ENCODE results near the gene IDH3A.

IDH3A gene

GRCh38 chr15:78205856-78206255, 56.7 kb downstream of the IDH3A start:
- no peak for DNase-seq
- no peak overlapping the region for H3K27ac Mint-ChIP-seq
- ATAC-seq (replicated peaks): no peak

GRCh38 chr15:78206326-78207109, 57.4 kb downstream of the IDH3A start:
- H3K9me3 Mint-ChIP-seq: no peaks in the 10 kb centered on the region
- H3K27ac Mint-ChIP-seq: no peak overlapping the region
- peaks cover 0 to 3% of the 10 kb centered on the region in 2 donors for H3K27me3 Mint-ChIP-seq
- DNase-seq: no peak
- no peaks in the 10 kb centered on the region for H3K36me3 Mint-ChIP-seq (ENCODE audit: insufficient read depth)
- no peaks in the 10 kb centered on the region for H3K4me1 Mint-ChIP-seq (ENCODE audit: low read depth in 2 of 2)
- H3K4me3 Mint-ChIP-seq: no peak overlapping the region
- no peak for ATAC-seq (replicated peaks)

More at GRCh38 chr15:78205856-78206255, 56.7 kb downstream of the IDH3A start:
- H3K9me3 Mint-ChIP-seq: no peaks in the 10 kb centered on the region
- no peak overlapping the region for H3K4me3 Mint-ChIP-seq
- no peaks in the 10 kb centered on the region for H3K4me1 Mint-ChIP-seq (ENCODE audit: low read depth in 2 of 2)
- no peaks in the 10 kb centered on the region for H3K27me3 Mint-ChIP-seq
- H3K36me3 Mint-ChIP-seq (ENCODE audit: insufficient read depth): no peaks in the 10 kb centered on the region

GRCh38 chr15:78207110-78207458, 57.9 kb downstream of the IDH3A start:
- H3K27ac Mint-ChIP-seq: no peak overlapping the region
- H3K4me3 Mint-ChIP-seq: no peak overlapping the region
- no peaks in the 10 kb centered on the region for H3K9me3 Mint-ChIP-seq
- peaks cover 3 to 9% of the 10 kb centered on the region in 2 donors for H3K27me3 Mint-ChIP-seq
- no peaks in the 10 kb centered on the region for H3K4me1 Mint-ChIP-seq (ENCODE audit: low read depth in 2 of 2)
- no peaks in the 10 kb centered on the region for H3K36me3 Mint-ChIP-seq (ENCODE audit: insufficient read depth)
- ATAC-seq (replicated peaks): no peak
- no peak for DNase-seq

- H3K4me1 Mint-ChIP-seq (ENCODE audit: low read depth in 2 of 2): no peaks in the 10 kb centered on the region
- DNase-seq: no peak
- H3K36me3 Mint-ChIP-seq (ENCODE audit: insufficient read depth): no peaks in the 10 kb centered on the region
- no peaks in the 10 kb centered on the region for H3K9me3 Mint-ChIP-seq
- H3K27me3 Mint-ChIP-seq: peaks cover 7 to 16% of the 10 kb centered on the region in 2 donors
- no peak overlapping the region for H3K27ac Mint-ChIP-seq
- no peak overlapping the region for H3K4me3 Mint-ChIP-seq
- ATAC-seq (replicated peaks): no peak
Observed at GRCh38 chr15:78207641-78208340, 58.6 kb downstream of the IDH3A start.

GRCh38 chr15:78208341-78208844, 59.2 kb downstream of the IDH3A start:
- Mint-ChIP-seq H3K36me3 (ENCODE audit: insufficient read depth) (no peaks in the 10 kb centered on the region), H3K4me1 (ENCODE audit: low read depth in 2 of 2) (no peaks in the 10 kb centered on the region), H3K9me3 (no peaks in the 10 kb centered on the region), H3K27me3 (peaks cover 13 to 22% of the 10 kb centered on the region in 2 donors), H3K27ac (no peak overlapping the region), H3K4me3 (no peak overlapping the region)
- no peak for ATAC-seq (replicated peaks)
- no peak for DNase-seq

- Mint-ChIP-seq H3K4me1 (ENCODE audit: low read depth in 2 of 2) (no peaks in the 10 kb centered on the region), H3K36me3 (ENCODE audit: insufficient read depth) (no peaks in the 10 kb centered on the region), H3K27ac (no peak overlapping the region), H3K27me3 (peaks cover 13 to 26% of the 10 kb centered on the region in 2 donors), H3K9me3 (no peaks in the 10 kb centered on the region), H3K4me3 (no peak overlapping the region)
- DNase-seq (no peak), ATAC-seq (replicated peaks) (no peak)
Observed at GRCh38 chr15:78208887-78209645, 59.9 kb downstream of the IDH3A start.

- DNase-seq: no peak
- H3K27ac Mint-ChIP-seq: no peak overlapping the region
- H3K9me3 Mint-ChIP-seq: no peaks in the 10 kb centered on the region
Observed at GRCh38 chr15:78209646-78210348, 60.6 kb downstream of the IDH3A start.

GRCh38 chr15:78210349-78210717, 61.2 kb downstream of the IDH3A start:
- H3K4me3 Mint-ChIP-seq: no peak overlapping the region
- H3K36me3 Mint-ChIP-seq (ENCODE audit: insufficient read depth): no peaks in the 10 kb centered on the region
- DNase-seq: no peak
- H3K27ac Mint-ChIP-seq: no peak overlapping the region
- peaks cover 20 to 36% of the 10 kb centered on the region in 2 donors for H3K27me3 Mint-ChIP-seq
- no peaks in the 10 kb centered on the region for H3K4me1 Mint-ChIP-seq (ENCODE audit: low read depth in 2 of 2)
- ATAC-seq (replicated peaks): no peak
- H3K9me3 Mint-ChIP-seq: no peaks in the 10 kb centered on the region

More at GRCh38 chr15:78209646-78210348, 60.6 kb downstream of the IDH3A start:
- peaks cover 14 to 30% of the 10 kb centered on the region in 2 donors for H3K27me3 Mint-ChIP-seq
- no peak overlapping the region for H3K4me3 Mint-ChIP-seq
- ATAC-seq (replicated peaks): no peak
- H3K4me1 Mint-ChIP-seq (ENCODE audit: low read depth in 2 of 2): no peaks in the 10 kb centered on the region
- H3K36me3 Mint-ChIP-seq (ENCODE audit: insufficient read depth): no peaks in the 10 kb centered on the region

GRCh38 chr15:78211189-78211921, 62.2 kb downstream of the IDH3A start:
- peaks cover 22 to 36% of the 10 kb centered on the region in 2 donors for H3K27me3 Mint-ChIP-seq
- no peak overlapping the region for H3K4me3 Mint-ChIP-seq
- H3K27ac Mint-ChIP-seq: no peak overlapping the region
- no peak for DNase-seq
- H3K9me3 Mint-ChIP-seq: no peaks in the 10 kb centered on the region
- no peak for ATAC-seq (replicated peaks)
- no peaks in the 10 kb centered on the region for H3K36me3 Mint-ChIP-seq (ENCODE audit: insufficient read depth)
- H3K4me1 Mint-ChIP-seq (ENCODE audit: low read depth in 2 of 2): no peaks in the 10 kb centered on the region

- Mint-ChIP-seq H3K27me3 (peaks cover 22 to 36% of the 10 kb centered on the region in 2 donors), H3K36me3 (ENCODE audit: insufficient read depth) (no peaks in the 10 kb centered on the region), H3K27ac (no peak overlapping the region), H3K4me3 (no peak overlapping the region), H3K4me1 (ENCODE audit: low read depth in 2 of 2) (no peaks in the 10 kb centered on the region), H3K9me3 (no peaks in the 10 kb centered on the region)
- no peak for DNase-seq
- no peak for ATAC-seq (replicated peaks)
Observed at GRCh38 chr15:78212008-78212407, 62.8 kb downstream of the IDH3A start.

GRCh38 chr15:78212546-78213424, 63.6 kb downstream of the IDH3A start:
- ATAC-seq (replicated peaks): no peak
- H3K4me3 Mint-ChIP-seq: no peak overlapping the region
- H3K27ac Mint-ChIP-seq: no peak overlapping the region
- no peaks in the 10 kb centered on the region for H3K9me3 Mint-ChIP-seq
- H3K36me3 Mint-ChIP-seq (ENCODE audit: insufficient read depth): no peaks in the 10 kb centered on the region
- H3K4me1 Mint-ChIP-seq (ENCODE audit: low read depth in 2 of 2): no peaks in the 10 kb centered on the region
- no peak for DNase-seq
- H3K27me3 Mint-ChIP-seq: peaks cover 22 to 36% of the 10 kb centered on the region in 2 donors

- Mint-ChIP-seq H3K4me3 (no peak overlapping the region), H3K27me3 (peaks cover 22 to 36% of the 10 kb centered on the region in 2 donors), H3K27ac (no peak overlapping the region), H3K9me3 (no peaks in the 10 kb centered on the region), H3K36me3 (ENCODE audit: insufficient read depth) (no peaks in the 10 kb centered on the region), H3K4me1 (ENCODE audit: low read depth in 2 of 2) (no peaks in the 10 kb centered on the region)
- DNase-seq: no peak
- no peak for ATAC-seq (replicated peaks)
Observed at GRCh38 chr15:78213425-78213750, 64.2 kb downstream of the IDH3A start.

Measured in effector memory CD8-positive, alpha-beta T cell (primary cell).